GM12878 (cell line): Measurements from ENCODE around the gene NTN3. TPM values are rescaled to one million over a fixed set of nuclear protein-coding genes. Genes with fewer than 3 reads are reported as not detected.

Source experiments
- BCLAF1 ChIP-seq: fragments of 450-650 bp; IDR thresholded peaks from 2 replicates; pipeline ENCODE4 v1.6.1; 2017; ENCODE audit warnings: antibody characterized with exemption, mild to moderate bottlenecking, moderate library complexity
- BMI1 ChIP-seq: fragments of 450-650 bp; IDR thresholded peaks from 2 replicates; pipeline ENCODE4 v1.6.1; 2016; ENCODE audit warnings: mild to moderate bottlenecking, moderate library complexity, borderline replicate concordance
- DPF2 ChIP-seq: fragments of 450-650 bp; IDR thresholded peaks from 2 replicates; pipeline ENCODE4 v1.6.1; 2017; ENCODE audit warnings: mild to moderate bottlenecking
- EED ChIP-seq: sonication (generic); IDR thresholded peaks from 2 replicates; pipeline ENCODE4 v1.6.1; 2016; ENCODE audit warnings: antibody characterized with exemption, low read depth
- ELK1 ChIP-seq: IDR thresholded peaks from 2 replicates; pipeline ENCODE4 v1.6.1; 2012; ENCODE audit warnings: low read depth, low read length, improper control_type of control experiment
- IKZF1 ChIP-seq: fragments of 450-650 bp; conservative IDR thresholded peaks from 2 replicates; pipeline ENCODE4 v1.6.1; 2017; ENCODE audit warnings: antibody characterized with exemption, mild to moderate bottlenecking
- MEF2B ChIP-seq: fragments of 450-650 bp; IDR thresholded peaks from 2 replicates; pipeline ENCODE4 v1.6.1; 2018; ENCODE audit warnings: mild to moderate bottlenecking, moderate library complexity; ENCODE audit not compliant: partially characterized antibody, poor library complexity, severe bottlenecking
- MTA2 ChIP-seq: fragments of 450-650 bp; IDR thresholded peaks from 2 replicates; pipeline ENCODE4 v1.6.1; 2016; ENCODE audit warnings: low read depth, mild to moderate bottlenecking, moderate library complexity
- MTA3 ChIP-seq: IDR thresholded peaks from 2 replicates; pipeline ENCODE4 v1.6.1; 2012; ENCODE audit warnings: low read length, inconsistent platforms, borderline replicate concordance
- MYB ChIP-seq: fragments of 150-350 bp; IDR thresholded peaks from 2 replicates; pipeline ENCODE4 v1.6.1; 2014; ENCODE audit warnings: mild to moderate bottlenecking, low read depth, low read length, borderline replicate concordance
- NFYA ChIP-seq: IDR thresholded peaks from 2 replicates; pipeline ENCODE4 v1.6.1; 2011; ENCODE audit warnings: low read depth, mild to moderate bottlenecking, low read length, improper control_type of control experiment, borderline replicate concordance
- NR2C1 ChIP-seq: fragments of 450-650 bp; IDR thresholded peaks from 2 replicates; pipeline ENCODE4 v1.6.1; 2017; ENCODE audit warnings: antibody characterized with exemption, mild to moderate bottlenecking, moderate library complexity
- PAX5 ChIP-seq: IDR thresholded peaks from 2 replicates; pipeline ENCODE4 v1.6.1; 2011; ENCODE audit warnings: low read depth, low read length, borderline replicate concordance
- PAX8 ChIP-seq: fragments of 450-650 bp; IDR thresholded peaks from 2 replicates; pipeline ENCODE4 v1.6.1; 2017; ENCODE audit warnings: mild to moderate bottlenecking, moderate library complexity
- POLR2A ChIP-seq: IDR thresholded peaks from 2 replicates; pipeline ENCODE4 v1.6.1; 2011; ENCODE audit warnings: low read depth, mild to moderate bottlenecking, low read length
- POLR2AphosphoS5 ChIP-seq: IDR thresholded peaks from 2 replicates; pipeline ENCODE4 v1.6.1; 2011; ENCODE audit warnings: mild to moderate bottlenecking, low read length, inconsistent platforms
- PRDM15 ChIP-seq: fragments of 450-650 bp; formaldehyde crosslinking; IDR thresholded peaks from 2 replicates; pipeline ENCODE4 v1.4.0; 2020; ENCODE audit warnings: mild to moderate bottlenecking, moderate library complexity
- RB1 ChIP-seq: fragments of 450-650 bp; formaldehyde crosslinking; IDR thresholded peaks from 2 replicates; pipeline ENCODE4 v1.6.1; 2017; ENCODE audit warnings: mild to moderate bottlenecking, borderline replicate concordance
- ZBED1 ChIP-seq: IDR thresholded peaks from 2 replicates; pipeline ENCODE4 v1.6.1; 2016; ENCODE audit warnings: borderline replicate concordance
- polyA plus RNA-seq, 11 experiments: library from polyadenylated mRNA; depleted of rRNA in 4 of 11; unstranded in 6 of 11; stranded (reverse) in 5 of 11; fragments of >200 nt; fragmentation: Nextera tagmentation in 4 of 11; fragmentation: Illumina TruSeq in 1 of 11; extraction: Ambion mirVana in 4 of 11; extraction: Trizol in 1 of 11; gene quantifications; 1 replicate in 1 of 11; 2 replicates in 10 of 11; pipeline versions ENCODE4 v1.2.1 to v1.2.3, GENCODE V29; 2011 to 2016; ENCODE audit warnings: inconsistent platforms in 2 of 11, missing spikeins in 2 of 11, low read depth in 1 of 11
- total RNA-seq, 4 experiments: library from RNA; depleted of rRNA in 3 of 4; stranded (reverse); fragments of >200 nt in 3 of 4; fragmentation: Illumina TruSeq in 1 of 4; extraction: Trizol in 1 of 4; gene quantifications; 2 replicates each; pipeline versions ENCODE4 v1.2.1 to v1.2.3, GENCODE V29; 2013 to 2021
- TF ChIP-seq, protein P1 (sequence below): IDR thresholded peaks from 2 replicates; pipeline ENCODE4 v1.6.1; 2011; ENCODE audit warnings: borderline replicate concordance, low read depth, mild to moderate bottlenecking, moderate library complexity, mixed read lengths, low read length; ENCODE audit not compliant: insufficient read depth; ENCODE audit errors: extremely low read length
- TF ChIP-seq, protein P2 (sequence below): fragments of 450-650 bp; IDR thresholded peaks from 2 replicates; pipeline ENCODE4 v1.6.1; 2017; ENCODE audit warnings: low read depth, mild to moderate bottlenecking, moderate library complexity

Gene NTN3
- total and polyA plus RNA-seq, 10 of the 15 experiments (the other 5 are each of a cell fraction or from before 2014, with no cell fraction given): 0.04 TPM; not detected in 9

DNA sequence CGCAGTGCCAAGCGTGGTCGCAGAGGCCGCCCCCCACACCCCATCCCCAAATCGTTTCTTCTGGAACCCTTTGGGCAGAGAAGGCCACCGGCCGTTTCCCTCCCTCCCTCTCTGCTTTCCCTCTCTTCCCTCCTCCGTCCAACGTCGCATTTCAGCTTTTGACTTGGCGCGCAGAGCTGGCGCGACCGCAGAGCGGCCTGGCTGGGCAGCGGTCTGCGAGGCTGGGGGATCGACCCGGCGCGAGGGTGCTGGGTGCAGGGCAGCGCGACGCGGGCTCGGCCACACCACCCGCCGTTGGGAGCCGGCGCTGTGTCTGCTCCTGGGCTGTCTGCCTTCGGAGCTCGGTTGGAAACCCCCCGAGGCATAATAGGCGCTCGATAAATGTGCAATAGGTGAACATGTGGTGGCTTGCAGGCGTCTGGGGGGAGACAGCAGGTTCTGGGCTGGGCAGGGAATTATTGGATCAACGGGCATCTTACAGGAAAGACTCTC, 2.8 kb upstream of the NTN3 start (continued):
- TF ChIP-seq PRDM15 (CRISPR knock-in tag) (no peak), IKZF1 (no peak), ELK1 (no peak), MTA3 (no peak), DPF2 (0 out of 2 replicates have a peak, but pooled peaks have one; percentile 5), NFYA (no peak), ZBED1 (no peak), MYB (no peak), RB1 (no peak; the same call in 1 of the 2 replicates), POLR2AphosphoS5 (no peak), MTA2 (no peak), BMI1 (no peak), NR2C1 (no peak), BCLAF1 (no peak), PAX8 (no peak), MEF2B (no peak), EED (peak; percentile 40; the same call in 1 of the 2 replicates), POLR2A (peak; percentile 53; the same call in 1 of the 2 replicates), PAX5 (0 out of 2 replicates have a peak, but pooled peaks have one; percentile 34)
- TF ChIP-seq, protein P1, sequence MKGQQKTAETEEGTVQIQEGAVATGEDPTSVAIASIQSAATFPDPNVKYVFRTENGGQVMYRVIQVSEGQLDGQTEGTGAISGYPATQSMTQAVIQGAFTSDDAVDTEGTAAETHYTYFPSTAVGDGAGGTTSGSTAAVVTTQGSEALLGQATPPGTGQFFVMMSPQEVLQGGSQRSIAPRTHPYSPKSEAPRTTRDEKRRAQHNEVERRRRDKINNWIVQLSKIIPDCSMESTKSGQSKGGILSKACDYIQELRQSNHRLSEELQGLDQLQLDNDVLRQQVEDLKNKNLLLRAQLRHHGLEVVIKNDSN: no peak
- TF ChIP-seq, protein P2, sequence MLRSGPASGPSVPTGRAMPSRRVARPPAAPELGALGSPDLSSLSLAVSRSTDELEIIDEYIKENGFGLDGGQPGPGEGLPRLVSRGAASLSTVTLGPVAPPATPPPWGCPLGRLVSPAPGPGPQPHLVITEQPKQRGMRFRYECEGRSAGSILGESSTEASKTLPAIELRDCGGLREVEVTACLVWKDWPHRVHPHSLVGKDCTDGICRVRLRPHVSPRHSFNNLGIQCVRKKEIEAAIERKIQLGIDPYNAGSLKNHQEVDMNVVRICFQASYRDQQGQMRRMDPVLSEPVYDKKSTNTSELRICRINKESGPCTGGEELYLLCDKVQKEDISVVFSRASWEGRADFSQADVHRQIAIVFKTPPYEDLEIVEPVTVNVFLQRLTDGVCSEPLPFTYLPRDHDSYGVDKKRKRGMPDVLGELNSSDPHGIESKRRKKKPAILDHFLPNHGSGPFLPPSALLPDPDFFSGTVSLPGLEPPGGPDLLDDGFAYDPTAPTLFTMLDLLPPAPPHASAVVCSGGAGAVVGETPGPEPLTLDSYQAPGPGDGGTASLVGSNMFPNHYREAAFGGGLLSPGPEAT: no peak
